H1 (cell line): ENCODE measurements around the gene SCP2. TPM values are rescaled to one million over a fixed set of nuclear protein-coding genes. Genes with fewer than 3 reads are reported as not detected.

Experiments used
- KDM4A ChIP-seq: IDR thresholded peaks from one replicate; pipeline ENCODE4 v1.7.1; 2012; ENCODE audit warnings: low read depth, mild to moderate bottlenecking, moderate library complexity, low read length, inconsistent platforms; ENCODE audit not compliant: severe bottlenecking
- TAF1 ChIP-seq: IDR thresholded peaks from 2 replicates; pipeline ENCODE4 v1.6.1; 2011; ENCODE audit warnings: mild to moderate bottlenecking, low read depth, low read length
- polyA plus RNA-seq, 7 experiments: library from polyadenylated mRNA; depleted of rRNA in 3 of 7; stranded (reverse) in 5 of 7; unstranded in 2 of 7; fragments of >200 nt in 5 of 7; fragments of 200-250 nt in 2 of 7; gene quantifications; 1 replicate in 5 of 7; 2 replicates in 1 of 7; 4 replicates in 1 of 7; pipeline versions ENCODE4 v1.2.1 to v1.2.3, GENCODE V29; 2011 to 2013; ENCODE audit warnings: missing spikeins in 2 of 7, mixed read lengths in 2 of 7
- total RNA-seq: library from RNA; stranded (reverse); fragmentation: NEBNext Ultra II Directional; extraction: Animal tissue kit (Norgen Biotek cat#: 25700); gene quantifications from 2 replicates; pipeline ENCODE4 v1.2.1, GENCODE V29; 2021
- TF ChIP-seq, protein P1 (sequence below): IDR thresholded peaks from 2 replicates; pipeline ENCODE4 v1.6.1; 2012; ENCODE audit warnings: low read length, inconsistent platforms

SCP2 gene
- total and polyA plus RNA-seq, 2 of the 8 experiments (the other 6 are each of a cell fraction or from before 2014, with no cell fraction given), result 20.9 to 54.3 TPM

DNA sequence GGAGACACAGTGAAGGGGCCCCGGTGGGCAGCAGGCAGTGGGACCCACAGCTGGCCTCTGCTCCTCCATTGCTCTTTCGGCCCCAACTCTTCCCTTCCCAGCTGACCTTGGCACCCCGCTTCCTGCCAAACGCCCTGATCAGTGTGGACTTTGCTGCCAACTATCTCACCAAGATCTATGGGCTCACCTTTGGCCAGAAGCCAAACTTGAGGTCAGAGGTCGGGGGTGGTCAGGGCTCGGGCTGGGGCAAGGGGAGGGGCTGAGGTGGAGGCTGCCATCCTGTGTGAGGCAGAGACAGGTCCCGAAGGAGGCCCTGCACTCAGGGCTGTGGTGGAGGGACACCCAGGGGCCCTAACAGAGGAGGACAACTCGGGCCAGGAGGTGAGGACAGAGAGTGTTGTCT lies 148.7 kb downstream of the SCP2 start (continued):
- TF ChIP-seq KDM4A (no peak), TAF1 (no peak)
- TF ChIP-seq, protein P1, sequence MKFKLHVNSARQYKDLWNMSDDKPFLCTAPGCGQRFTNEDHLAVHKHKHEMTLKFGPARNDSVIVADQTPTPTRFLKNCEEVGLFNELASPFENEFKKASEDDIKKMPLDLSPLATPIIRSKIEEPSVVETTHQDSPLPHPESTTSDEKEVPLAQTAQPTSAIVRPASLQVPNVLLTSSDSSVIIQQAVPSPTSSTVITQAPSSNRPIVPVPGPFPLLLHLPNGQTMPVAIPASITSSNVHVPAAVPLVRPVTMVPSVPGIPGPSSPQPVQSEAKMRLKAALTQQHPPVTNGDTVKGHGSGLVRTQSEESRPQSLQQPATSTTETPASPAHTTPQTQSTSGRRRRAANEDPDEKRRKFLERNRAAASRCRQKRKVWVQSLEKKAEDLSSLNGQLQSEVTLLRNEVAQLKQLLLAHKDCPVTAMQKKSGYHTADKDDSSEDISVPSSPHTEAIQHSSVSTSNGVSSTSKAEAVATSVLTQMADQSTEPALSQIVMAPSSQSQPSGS, result no peak
- TF ChIP-seq, all 59 proteins: peak for 0
